OCI-LY1 (cell line): ENCODE data around the gene SUFU.
A peak's percentile ranks its signal among the peaks of the same experiment; 100 is the strongest.

ENCODE experiments used
- EZH2 ChIP-seq: fragments of 200-600 bp; sonication (generic), shearing (Covaris generic); IDR thresholded peaks from 2 replicates; pipeline ENCODE4 v1.8.0; 2017; ENCODE audit warnings: borderline replicate concordance, mixed run types, mild to moderate bottlenecking, antibody characterized with exemption, low read length, moderate library complexity, mixed read lengths
- TF ChIP-seq, protein P1 (sequence below): fragments of 200-600 bp; sonication (generic), shearing (Covaris generic); IDR thresholded peaks from 2 replicates; pipeline ENCODE4 v1.5.1; 2017; ENCODE audit warnings: mild to moderate bottlenecking, antibody characterized with exemption, low read length, moderate library complexity, mixed read lengths

DNA sequence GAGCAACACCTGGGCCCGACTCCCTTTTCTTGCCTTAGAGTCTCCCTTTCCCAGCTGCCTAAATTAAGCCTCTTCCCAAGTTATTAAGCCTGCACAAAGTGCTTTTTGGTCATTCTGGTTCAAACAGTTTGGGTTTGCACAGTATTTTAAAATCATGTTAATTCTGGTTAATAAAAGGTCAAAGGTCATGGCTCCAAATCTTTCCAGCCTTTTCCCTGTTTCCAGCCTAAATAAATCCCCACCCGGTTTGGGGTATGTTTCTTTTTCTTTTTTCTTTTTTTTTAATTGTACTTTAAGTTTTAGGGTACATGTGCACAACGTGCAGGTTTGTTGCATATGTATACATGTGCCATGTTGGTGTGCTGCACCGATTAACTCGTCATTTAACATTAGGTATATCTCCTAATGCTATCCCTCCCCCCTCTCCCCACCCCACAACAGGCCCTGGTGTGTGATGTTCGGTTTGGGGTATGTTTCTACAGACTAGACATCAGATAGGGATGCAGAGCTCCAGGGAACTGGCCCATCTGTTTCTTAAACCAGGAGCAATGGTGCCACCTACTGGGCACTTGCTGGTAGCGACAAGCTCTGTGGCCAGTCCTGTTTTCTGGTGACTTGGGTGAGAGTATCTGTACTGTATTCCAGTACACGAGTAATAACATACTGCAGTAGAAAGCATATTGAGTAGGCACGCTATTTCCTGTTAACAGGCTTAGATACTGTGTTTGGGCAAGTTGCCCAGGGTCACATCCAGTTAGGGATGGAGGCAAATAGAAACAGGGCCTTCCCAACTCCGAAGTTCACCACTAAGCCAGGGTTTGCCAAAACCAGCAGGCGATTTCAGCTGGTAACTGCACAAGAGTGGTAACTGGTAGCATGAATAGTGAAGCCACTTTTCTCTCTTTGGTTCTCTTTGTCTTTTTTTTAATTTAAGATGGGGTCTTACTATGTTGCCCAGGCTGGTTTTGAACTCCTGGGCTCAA lies 80.0 kb downstream of the SUFU start:
- TF ChIP-seq, protein P1, sequence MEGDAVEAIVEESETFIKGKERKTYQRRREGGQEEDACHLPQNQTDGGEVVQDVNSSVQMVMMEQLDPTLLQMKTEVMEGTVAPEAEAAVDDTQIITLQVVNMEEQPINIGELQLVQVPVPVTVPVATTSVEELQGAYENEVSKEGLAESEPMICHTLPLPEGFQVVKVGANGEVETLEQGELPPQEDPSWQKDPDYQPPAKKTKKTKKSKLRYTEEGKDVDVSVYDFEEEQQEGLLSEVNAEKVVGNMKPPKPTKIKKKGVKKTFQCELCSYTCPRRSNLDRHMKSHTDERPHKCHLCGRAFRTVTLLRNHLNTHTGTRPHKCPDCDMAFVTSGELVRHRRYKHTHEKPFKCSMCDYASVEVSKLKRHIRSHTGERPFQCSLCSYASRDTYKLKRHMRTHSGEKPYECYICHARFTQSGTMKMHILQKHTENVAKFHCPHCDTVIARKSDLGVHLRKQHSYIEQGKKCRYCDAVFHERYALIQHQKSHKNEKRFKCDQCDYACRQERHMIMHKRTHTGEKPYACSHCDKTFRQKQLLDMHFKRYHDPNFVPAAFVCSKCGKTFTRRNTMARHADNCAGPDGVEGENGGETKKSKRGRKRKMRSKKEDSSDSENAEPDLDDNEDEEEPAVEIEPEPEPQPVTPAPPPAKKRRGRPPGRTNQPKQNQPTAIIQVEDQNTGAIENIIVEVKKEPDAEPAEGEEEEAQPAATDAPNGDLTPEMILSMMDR = peak; percentile 60
- TF ChIP-seq EZH2 = no peak
